ENCODE data around the gene KLHL22.
A peak's percentile ranks its signal among the peaks of the same experiment; 100 is the strongest.
"Not testable (repeated sequence)": the region's sequence is repeated elsewhere in the genome, so short reads cannot be mapped to it uniquely, and the experiment has no call there.

Gene KLHL22

DNA sequence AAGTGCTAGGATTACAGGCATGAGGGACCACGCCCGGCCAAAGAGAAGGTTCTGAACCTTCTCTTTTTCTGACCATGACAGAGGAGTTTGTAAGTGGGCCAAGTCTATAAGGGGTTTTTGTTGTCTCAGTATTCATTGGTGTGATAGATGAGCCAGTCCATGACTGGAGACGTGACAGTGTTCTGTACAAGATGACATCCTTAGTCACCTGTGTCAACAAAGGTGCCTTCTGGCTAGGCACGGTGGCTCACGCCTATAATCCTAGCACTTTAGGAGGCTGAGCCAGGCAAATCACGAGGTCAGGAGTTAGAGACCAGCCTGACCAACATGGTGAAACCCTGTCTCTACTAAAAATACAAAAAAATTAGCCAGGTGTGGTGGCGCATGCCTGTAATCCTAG is 4.2 kb upstream of the KLHL22 start:
- no peak for DNase-seq

DNA sequence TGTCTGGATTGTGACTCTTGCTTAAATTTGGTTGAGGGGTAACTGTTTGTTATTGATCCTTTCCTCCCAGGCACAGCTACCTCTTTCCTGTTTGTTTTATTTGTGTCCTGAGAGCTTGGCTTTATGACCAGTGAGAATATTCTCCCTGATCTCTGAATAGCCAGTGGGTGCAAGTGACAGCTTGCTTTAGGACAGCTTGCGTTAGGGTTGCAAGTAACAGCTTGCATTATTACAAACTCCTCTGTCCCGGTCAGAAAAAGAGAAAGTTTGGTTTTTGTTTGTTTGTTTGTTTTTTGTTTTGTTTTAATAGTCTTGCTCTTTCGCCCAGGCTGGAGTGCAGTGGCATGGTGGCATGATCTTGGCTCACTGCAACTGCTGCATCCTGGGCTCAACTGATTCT is 3.3 kb upstream of the KLHL22 start:
- no peak for DNase-seq

DNA sequence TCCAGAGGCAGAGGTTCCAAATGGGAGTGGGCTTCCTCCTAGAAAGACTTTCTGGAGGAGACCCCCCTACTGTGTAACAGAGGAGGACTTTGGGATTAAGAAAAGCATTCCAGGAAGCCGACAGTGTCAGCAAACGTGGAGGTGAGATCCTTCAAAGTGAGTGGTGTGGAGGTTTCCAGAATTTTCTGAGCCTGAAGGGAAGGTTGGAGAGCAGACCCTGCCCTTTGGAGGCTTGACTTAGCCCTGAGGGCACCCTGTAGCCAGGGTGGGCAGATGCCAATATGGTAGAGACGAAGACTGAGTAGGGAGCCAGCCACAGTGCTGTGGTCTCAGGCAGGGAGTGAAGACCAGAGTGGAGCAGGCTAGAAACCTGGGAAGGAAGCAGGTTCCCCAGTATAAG is 1.8 kb upstream of the KLHL22 start:
- DNase-seq, result no peak

DNA sequence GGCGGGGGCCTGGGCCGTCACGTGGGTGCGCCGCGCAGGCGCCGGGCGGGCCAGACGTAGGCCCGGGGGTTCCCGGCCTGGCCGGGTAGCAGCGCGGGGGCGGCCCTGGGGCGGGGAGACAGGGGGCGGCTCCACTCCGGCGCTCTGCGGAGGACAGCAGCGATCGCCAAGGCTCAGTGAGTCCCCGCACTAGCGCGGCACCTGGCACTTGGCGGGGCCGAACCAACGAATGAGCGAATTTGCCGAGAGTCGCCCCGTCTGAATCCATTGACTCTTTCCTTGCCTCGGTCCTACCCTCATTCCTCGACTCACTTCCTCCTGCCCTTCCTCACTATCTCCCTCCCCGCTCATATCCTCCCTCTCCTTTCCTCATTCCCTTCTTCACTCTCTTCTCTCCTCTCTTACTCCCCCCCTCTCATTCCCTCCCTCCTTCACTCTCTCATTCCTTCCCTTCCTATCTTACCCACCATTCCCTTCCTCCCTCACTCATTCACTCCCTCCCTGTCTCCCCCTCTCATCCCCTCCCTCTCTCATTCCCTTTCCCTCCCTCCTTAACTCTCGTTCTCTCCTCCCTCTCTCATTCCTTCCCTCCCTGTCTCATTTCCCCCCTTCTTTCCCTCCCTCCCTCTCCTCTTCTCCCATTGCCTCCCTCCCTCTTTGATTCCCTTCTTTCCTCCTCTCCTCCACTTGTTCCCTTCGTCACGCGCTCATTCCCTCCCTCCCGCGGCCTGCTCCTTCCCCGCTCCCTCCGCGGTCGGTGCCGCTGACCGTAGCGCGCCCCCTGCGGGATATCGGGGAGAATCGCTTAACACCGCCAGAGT is 476 bp upstream of the KLHL22 start:
- DNase-seq, result peak; percentile 80 to 83

DNA sequence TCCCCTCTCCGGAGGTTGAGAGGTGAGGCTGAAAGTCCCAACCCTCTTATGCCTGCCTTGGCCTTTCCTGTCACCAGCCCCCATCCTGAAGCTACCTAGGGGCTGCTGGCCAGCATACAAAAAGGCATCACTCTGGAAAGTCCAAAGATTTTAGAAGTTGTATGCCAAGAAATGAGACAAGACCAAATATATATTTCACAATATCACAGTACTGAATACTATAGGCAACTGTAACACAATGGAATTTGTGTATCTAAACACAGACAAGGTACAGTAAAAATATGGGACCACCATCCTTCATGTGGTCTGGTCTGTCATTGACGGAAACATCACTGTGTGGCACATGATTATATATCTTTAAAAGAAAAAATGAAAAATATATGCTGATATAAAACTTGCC is 4.2 kb downstream of the KLHL22 start:
- no peak for DNase-seq

DNA sequence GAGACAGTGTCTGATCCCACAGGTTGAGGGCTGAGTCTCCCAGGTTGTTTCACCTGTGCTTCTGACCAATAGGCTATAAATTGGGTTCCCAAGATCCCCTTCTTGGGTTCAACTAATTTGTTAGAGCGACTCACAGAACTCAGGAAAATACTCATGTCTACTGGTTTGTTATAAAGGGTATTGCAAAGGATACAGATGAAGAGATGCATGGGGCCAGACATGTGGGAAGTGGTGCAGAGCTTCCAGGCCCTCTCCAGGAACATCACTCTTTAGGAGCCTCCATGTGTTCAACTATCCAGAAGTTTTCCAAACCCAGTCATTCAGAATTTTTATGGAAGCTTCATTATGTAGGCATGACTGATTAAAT is 4.7 kb downstream of the KLHL22 start:
- no peak for DNase-seq

DNA sequence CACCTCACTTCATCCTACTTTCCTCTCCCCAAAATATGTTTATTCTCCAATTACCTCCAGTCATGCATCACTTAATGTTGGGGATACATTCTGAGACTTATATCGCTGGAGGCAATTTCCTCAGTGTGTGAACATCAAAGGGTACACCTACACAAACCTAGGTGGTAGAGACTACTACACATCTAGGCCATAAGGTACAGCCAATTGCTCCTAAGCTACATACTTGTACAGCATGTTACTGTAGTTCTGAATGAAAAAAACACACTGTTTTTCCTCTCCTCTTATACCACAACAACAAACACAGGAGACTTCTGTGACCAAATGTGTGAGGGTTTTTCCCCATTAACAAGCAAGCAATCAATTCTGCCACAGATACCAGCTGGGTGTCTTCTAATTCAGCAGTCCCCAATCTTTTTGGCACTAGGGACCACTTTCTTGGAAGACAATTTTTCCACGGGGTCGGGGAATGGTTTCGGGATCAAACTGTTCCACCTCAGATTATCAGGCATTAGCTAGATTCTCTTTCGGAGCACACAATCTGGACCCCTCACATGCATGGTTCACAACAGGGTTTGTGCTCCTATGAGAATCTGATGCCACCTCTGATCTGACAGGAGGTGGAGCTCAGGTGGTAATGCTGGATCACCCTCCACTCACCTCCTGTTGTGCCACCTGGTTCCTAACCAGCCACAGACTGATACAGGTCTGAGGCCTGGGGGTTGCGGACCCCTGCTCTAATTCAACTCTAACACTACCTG is 5.2 kb downstream of the KLHL22 start:
- no peak for DNase-seq

DNA sequence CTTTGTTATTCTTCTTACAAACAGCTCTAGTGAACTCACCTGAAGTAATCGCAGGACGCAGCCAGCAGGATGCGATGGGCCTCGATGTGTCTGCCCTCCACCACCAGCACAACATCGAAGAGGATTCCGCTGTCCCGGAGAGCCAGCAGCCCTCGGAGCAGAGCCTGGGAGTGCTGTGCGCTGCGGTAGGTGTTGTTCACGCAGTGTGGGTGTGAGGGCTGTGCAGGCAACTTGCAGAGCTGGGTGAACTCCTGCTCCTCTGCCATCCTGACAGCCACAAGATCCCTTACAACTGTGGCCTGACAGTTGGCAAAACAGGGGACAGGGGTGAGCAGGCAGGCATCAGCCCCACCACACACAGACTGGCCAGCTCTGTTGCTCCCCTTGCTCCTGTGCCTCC is 6.6 kb downstream of the KLHL22 start:
- DNase-seq, result no peak

DNA sequence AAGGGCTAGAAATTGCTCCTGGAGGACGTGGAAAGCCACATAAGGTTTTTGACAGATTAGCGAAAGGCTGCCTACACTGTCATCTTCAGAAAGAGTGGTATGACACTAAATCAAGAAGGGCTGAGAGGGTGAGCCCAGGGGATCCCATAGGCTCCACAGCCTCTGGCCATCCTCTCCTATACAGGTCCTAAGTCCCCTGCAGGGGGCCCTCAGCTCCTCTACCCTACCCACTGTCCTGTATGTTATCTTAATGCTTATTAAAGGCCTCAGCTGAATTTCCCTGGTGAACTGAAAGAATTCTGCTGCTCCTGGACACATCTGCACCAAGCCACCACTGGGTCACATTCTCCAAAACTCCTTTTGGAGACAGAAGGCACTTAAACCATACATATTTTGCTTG is 7.9 kb downstream of the KLHL22 start:
- no peak for DNase-seq

DNA sequence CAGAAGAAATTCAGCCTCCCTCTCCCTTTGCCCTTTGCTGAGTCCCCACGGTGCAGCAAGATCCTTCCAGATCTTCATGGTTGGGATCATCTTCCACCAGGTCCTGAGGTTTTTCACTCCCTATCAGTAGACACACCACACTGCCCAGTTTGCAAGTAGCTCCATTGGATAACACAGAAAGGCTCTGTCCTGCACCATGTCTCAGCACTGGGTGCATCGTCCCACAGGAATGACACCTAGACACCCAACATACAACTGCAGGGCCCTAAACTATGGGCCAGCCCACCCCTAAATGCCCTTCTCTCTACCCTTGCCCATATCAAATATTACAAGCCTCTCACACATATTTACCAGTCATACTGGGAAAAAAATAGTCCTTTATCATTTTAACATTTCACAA is 9.4 kb downstream of the KLHL22 start:
- no peak for DNase-seq

DNA sequence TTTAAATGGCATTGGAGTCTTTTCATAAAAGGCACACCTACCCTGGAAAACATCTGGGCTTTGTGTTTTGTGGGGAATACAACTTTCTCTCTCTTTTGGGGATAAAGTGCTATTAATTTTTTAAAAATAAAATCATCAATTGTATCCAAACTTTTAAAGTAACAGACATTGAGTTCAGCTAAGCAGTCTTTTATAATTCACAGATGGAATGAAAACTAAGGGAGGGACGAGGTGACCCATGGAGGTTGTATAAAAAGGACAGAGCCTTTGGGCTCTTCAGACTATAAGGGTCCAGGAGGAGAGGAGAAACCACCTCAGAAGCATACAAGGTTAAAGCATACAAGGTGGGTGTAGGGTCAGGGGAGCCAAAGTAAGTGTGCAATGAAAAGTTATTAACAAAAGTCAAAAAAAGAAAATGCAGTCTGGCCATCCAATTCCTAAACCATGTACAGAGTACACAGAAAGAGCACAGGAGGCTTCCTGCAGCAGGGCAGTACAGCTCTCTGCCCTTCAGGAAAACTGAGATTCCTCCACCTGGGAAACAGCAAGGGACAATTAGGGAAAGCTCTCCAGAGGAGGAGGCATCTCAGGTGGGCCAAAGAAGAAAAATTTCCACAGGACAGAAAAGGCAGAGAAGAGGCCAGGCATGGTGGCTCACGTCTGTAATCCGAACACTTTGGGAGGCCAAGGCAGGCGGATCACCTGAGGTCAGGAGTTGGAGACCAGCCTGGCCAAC is 10.5 kb downstream of the KLHL22 start:
- DNase-seq, result no peak

DNA sequence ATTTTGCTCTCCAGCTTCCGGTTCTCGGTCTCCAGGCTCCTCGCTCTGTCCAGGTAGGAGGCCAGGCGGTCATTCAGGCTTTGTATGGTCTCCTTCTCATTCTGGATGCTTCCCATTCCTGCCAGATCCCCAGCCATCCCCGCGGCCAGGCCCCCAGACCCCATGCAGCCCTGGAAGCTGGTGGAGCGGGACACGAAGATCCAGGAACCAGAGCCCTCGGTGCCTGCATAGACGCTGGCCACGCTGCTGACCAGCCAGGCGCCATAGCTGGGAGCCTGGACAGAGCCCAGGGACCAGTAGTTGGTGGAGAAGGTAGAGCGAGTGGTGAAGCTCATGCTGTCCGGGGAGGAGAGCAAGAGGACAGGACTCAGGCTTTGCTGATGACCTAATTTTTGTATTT is 11.8 kb downstream of the KLHL22 start:
- no peak for DNase-seq

DNA sequence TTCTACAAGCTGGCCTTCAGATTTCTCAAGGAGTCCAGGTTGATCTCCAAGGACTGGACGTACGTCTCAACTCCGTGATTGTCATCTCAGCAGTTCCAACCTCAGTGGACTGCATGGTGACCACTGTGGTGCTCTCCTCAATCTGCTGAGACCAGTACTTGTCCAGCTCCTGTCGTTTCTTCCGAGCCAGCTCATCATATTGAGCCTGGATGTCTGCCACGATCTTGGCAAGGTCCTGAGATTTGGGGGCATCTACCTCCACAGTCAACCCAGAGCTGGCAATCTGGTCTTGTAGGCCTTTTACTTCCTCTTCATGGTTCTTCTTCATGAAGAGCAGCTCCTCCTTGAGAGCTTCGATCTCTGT is 12.5 kb downstream of the KLHL22 start:
- DNase-seq, result not testable (repeated sequence)

DNA sequence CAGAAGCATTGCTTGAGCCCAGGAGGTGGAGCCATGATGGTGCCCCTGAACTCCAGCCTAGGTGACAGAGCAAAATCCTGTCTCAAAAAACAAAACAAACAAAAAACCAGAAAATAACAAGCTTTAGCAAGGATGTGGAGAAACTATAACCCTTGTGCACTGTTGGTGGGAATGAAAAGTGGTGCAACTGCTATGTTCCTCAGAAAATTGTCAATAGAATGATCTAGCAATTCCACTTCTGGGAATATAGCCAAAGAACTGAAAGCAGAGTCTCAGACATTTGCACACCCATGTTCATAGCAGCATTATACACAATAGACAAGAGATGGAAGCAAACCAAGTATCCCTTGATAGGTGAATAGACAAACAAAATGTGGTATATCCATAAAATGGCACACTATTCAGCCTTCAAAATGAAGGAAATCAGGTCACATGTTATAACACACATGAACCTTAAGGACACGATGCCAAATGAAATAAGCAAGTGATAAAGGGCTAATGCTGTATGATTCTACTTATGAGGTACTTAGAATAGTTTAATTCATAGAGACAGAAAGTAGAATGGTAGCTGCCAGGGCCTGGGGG is 15.9 kb downstream of the KLHL22 start:
- DNase-seq, result no peak

DNA sequence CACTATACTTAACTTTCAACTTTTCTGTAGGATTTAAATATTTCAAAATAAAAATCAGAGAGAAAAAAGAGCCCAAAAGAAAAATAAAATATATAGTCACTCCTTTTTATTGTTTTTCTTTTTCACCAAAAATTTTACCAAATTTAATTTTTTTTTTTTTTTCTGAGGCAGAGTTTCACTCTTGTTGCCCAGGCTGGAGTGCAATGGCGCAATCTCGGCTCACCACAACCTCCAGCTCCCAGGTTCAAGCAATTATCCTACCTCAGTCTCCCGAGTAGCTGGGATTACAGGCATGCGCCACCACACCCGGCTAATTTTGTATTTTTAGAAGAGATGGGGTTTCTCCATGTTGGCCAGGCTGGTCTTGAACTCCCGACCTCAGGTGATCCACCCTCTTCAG is 17.5 kb downstream of the KLHL22 start:
- DNase-seq, result not testable (repeated sequence)

DNA sequence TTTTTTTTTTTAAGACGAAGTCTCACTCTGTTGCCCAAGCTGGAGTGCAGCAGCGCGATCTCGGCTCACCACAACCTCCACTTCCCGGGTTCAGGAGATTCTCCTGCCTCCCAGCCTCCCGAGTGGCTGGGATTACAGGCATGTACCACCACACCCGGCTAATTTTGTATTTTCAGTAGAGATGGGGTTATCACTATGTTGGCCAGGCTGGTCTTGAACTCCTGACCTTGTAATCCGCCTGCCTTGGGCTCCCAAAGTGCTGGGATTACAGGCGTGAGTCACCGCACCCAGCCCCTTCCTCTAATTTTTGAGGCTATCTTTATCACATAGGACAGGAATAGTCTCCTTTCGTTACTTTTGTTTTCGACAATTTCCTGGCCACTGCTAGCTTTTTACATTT is 20.0 kb downstream of the KLHL22 start:
- not testable (repeated sequence) for DNase-seq

DNA sequence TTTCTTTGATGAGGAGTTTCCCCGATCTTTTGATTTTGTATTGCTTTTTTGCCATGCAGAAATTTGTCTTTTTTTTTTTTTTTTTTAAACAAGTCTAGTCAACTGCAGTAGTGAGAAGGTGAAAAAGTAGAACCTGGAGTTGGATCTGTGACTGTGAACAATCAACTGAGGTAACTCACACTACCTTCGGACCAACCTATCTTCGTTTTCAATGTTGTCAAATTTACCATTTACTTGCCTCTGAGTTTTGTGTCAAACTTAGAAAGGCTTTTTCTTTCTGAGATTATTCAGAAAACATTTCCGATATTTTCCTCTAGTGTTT is 20.5 kb downstream of the KLHL22 start:
- DNase-seq, result no peak

DNA sequence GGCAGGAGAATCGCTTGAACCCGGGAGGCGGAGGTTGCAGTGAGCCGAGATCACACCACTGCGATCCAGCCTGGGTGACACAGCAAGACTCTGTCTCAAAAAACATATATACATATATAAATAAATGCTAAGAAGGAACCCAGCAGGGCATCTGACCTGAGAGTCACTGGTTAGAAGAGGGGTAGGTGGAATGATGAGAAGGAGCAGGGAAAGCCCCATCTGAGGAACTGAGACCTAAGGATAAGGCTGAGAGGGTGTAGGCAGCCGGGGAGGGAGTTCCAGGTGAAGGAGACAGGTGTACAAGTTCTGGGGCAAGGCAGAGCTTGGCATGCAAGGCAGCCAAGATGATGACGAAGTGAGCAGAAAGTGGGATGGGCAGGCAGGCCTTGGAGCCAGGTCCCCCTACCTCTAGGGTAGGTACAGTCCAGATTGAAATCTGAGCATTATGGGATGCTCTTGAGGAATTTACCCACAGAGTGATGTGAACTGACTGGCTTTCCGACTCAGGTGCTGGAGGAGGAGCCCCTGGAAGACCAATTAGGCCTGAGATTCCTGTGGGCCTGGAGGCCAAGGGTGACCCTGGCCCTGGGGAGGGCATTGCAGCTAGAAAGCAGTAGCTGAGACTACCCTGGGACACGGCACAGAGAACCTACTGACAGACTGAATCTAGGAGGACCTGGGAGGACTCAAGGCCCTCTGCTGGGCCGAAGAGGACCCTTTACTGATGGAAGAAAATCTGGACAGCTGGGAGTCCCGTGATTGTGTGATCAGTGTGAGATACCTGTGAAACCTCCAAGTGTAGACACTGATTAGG is 22.8 kb downstream of the KLHL22 start:
- DNase-seq, result no peak

DNA sequence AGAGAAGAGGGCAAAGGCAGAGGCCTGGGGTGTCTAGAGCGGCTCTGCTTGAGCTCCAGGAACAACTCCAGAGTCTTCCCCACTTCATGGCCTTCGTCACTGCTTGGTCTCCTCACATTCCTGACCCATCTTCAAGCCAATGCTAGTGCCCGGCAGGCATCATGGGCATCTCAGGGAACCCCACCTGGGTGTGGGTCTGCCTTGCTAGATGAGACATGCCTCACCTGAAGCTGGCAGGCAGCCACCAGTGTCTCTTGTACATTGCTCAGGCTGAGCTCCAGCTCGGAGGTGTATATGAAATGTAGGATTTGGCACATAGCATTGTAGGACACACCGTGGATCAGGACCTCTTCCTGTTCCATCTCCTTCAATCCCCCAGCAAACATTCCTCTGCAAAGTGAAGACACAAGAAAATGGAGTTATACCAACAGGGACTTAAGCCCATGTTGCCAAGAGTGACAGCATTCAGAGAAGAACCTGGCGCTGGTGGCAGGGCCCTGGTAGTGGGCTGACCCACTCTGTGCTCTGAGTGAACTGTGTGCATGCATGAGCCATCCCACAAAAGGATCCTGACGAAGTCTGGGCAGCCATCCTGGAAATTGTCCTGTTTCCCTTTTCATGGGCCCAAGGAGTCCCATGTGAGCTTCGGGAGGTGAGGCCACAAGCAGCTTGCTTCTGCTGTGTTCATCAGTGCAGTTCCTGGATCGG is 24.3 kb downstream of the KLHL22 start:
- no peak for DNase-seq

DNA sequence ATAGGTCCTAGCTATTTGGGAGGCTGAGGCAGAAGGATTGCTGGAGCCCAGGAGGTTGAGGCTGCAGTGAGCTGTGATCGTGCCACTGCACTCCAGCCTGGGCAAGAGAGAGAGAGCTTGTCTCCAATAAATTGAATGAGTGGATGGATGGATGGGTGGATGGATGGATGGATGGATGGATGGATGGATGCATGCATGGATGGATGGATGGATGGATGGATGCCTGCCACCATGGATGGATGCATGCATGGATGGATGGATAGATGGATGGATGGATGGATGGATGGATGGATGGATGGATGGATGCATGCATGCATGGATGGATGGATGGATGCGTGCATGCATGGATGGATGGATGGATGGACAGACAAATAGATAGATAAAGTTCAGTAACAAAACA is 25.1 kb downstream of the KLHL22 start:
- DNase-seq, result not testable (repeated sequence)

DNA sequence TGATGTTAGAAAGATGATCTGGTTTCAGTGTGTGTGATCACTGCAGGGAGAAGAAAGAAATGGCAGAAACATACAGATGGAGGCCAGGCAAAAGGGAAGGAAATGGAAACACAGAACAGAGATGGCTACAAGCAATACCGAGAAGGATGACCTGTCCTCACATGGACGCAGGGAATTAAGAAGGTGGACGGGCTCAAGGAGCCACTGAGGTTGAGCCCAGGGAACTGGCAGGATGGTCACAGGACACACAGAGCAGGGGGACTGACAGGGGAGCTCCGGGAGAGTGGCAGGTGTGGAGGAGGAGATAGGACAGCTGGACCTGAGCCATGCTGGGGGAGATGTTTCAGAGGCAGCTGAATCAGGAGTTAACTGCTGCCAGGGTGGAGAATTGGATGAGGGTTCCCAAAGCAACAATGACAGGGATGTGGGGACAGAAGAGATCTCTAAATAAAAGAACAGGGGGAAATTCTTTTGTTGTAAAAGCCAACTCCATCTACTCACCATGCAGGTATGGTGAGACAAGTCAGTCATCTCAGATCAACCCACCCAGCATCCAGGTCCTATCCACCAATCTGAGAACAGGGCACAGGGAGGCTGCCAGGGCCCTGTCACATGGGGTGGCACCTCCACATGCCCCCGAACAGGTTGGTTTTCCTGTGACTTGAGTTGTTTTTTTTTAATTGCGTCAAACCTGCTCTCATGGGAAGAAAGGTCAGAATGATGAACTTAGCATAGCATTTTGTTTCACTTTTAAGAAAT is 26.3 kb downstream of the KLHL22 start:
- DNase-seq, result no peak

Measured in AML-193 (cell line).